ENCODE data around the gene TMEM242.
"Not testable (repeated sequence)": the region's sequence is repeated elsewhere in the genome, so short reads cannot be mapped to it uniquely, and the experiment has no call there.

The TMEM242 gene

DNA sequence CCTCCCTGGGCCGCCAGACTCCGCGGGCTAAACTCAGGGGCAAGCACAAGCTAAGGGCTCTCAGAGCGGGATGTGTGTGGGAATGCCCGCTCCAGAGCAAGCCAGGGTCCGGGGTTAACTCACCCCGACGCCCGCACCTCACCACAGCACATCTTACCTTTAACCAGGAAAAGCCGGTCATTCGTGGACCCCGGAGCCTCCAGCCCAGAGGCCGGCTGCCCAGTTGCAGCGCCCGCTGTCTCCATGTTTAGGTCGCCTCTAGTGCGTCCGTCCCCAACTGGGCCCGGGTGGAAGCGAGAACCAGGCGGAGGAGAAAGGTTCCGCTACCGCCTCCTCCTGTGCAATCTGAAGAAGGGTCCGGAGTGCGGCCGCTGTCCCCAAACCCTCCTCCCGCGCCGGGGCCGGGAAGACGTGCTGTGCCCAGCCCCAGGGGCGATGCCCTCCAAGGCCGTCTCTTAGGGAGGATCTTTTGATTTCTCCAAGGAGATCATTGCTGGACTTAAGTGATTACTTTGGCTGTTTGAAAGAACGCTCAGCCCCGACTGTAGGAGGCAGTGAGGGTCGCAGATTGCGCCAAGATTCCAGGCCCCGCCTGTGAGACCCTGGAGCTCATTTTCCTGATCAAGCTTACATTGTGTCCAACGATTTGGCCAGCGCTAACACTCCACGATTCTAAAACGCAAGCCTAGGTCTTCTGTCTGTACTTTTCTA lies at the start of gene TMEM242:
Gene TMEM242, minus strand, starts transcription at position 265 of the 711 bp plus-strand sequence. Its CDS starts 20 bp downstream, at position 245.
- peak; percentile 91 for DNase-seq

DNA sequence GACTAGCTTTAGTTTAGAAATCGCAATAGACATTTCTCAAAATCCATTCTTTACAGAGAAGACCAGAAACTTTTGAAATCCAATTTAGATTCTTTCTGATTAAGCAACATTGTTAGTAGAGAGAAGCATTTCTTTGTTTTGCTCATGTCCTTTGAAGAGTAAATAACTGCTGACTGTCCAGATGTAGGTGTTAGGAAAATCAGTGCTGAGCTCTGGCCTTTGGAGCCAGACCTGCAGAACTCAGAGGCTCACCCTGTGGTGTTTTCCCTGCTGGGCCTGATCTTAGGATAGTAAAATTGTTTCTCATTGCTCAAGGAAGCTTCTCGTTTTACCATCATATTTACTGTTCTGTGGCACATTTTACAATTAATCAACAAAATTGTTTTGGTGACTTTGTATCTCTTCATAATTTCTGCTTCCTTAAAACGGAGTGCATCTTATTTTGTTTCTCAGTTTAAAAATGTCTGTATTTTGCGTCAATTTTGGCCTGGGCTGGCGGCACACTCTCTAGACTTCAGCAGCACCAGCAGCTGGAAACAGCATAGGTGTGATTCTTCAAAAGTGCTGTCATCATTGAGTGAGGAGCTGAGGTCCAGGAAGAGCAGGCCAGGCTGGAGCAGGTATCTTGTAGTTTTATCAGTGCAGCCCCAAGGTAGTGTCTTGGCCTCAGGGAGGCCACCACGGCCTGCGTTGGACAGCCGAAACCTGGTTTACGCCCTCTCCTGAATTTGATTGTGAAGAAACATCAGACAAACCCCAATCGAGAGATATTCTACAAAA lies 49.4 kb upstream of the TMEM242 start:
- DNase-seq = no peak

DNA sequence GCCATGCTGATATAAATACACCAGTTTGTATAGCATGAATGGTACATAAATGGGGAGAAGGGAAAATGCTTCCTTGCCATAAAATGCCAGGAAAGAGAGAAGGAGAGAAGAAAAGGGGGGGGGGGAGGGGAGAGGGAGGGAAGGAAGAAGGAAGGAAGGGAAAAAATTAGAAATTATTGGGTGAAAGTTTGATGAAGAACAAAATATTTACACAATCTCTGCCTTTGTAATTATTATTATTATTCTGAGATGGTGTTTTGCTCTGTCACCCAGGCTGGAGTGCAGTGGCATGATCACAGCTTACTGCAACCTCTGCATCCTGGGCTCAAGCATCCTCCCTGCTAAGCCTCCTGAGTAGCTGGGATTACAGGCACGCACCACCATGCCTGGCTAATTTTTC lies 47.4 kb upstream of the TMEM242 start:
- no peak for DNase-seq

DNA sequence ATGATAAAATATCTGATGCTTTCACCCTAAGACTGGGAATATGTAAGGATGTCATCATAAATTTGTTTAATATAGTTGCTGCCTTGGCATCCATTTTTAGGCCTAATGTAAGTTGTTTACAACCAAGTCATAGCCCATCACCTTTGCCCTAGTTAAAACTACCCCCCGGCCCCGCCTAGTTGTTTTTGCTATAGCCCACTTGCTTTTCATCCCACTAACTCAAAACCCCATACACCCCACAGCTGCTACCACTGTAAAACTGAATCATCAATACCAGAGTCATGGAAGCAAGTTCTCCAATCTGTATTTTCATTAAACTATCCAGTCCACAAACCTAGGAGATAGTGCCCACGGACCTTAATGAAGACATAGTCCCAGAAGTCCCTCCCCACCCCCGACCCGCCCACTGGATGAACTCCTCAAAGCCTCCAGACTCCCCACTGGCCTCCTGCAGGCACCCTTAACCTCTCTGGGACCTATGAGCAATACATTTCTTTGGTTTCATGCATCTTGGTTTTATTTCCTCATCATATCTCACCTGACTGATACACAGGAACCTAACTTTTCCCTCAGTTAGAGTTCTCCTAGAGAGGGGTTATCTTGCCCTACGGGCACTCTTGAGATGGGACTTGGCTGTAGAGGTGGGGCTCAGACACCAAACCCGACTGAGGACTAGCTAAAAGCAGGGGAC lies 45.2 kb upstream of the TMEM242 start:
- no peak for DNase-seq

DNA sequence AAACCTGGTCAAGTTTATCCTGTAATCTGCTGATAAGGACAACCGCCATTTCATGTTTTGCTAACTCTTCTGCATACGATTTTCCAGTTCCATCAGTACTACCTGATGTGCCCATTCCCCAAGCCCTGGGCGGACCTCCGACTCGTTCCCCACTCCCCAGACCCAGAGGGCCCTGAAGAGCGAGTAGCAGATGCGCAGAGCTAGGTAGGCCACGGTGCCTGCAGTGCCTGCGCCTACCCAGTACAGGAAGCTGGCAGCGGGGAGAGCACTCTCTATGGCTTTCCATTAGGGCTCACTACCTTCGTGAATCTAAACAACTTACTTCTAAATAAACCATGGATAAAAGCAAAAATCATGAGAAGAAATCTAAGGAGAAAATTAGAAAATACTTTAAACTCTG lies 43.3 kb upstream of the TMEM242 start:
- DNase-seq = no peak

DNA sequence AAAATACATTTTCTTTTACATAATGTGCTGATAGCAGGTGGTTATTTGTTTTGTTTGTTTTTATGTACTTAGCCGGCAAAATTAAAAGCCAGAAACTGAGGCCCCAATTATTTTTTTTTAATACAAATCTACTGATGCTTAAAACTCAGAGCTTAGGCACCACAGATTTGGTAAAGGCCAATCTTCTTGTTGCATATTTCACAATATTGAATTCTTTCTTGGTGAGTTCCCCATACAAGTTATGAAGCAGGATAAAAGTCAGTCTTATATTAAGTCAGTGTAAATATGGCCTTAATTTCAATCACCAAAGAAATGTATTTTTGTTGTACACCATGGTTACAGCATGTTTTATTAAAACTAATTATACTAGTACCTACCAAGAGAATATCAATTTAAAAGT lies 41.4 kb upstream of the TMEM242 start:
- no peak for DNase-seq

DNA sequence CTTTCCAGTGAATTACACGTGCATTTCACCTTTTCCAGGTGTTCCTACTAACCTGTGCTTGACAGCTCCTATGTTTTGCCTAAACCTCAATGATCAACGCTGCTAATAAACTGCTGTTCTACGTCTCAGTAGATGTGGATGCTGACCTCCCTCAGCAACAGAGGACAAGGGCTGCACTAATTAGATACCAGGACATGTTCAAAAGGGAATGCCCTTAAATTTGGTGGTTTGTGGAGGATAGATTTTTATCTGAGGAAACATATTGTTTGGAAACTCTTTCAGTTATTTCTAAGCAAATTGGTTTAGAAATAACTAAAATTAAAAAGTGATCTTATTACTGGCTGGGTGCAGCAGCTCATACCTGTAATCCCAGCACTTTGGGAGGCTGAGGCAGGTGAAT lies 38.6 kb upstream of the TMEM242 start:
- DNase-seq = no peak

DNA sequence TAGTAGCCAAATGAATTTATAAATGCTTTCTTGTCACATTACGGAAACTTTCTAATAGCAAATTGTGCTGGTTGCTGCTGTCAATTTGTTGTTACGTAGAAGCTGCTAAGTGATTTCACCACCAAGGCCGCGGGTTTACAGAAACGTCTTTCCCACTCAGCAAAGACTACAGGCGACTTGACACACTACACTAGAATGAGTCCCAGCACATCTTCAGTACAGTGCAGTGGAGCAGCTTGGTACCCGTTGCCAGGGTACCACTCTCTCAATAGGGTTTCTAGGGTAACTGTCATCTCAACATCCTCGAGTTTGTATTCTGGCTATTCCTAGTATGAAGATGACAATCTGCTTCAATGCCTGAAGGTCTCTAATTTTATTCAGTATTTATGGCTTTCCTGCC lies 35.0 kb upstream of the TMEM242 start:
- DNase-seq = no peak

DNA sequence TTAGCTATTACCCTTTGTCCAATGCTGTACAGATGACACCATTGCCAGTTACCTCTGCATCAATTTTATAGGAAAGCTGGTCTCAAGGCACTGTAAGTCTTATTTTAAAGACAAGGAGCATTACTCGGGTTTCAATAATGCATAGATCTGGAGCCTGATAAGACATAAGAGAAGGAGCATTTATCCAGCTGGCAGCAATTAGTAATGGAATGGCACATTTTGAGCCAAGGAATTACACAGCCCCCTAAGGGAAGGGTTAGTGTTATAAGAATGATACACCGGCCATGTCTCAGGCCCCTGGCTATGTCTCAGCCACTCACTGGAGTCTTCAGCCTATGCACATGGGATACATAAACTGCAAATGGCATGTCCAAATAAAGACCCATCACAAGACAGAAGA lies 23.1 kb upstream of the TMEM242 start:
- DNase-seq = no peak

DNA sequence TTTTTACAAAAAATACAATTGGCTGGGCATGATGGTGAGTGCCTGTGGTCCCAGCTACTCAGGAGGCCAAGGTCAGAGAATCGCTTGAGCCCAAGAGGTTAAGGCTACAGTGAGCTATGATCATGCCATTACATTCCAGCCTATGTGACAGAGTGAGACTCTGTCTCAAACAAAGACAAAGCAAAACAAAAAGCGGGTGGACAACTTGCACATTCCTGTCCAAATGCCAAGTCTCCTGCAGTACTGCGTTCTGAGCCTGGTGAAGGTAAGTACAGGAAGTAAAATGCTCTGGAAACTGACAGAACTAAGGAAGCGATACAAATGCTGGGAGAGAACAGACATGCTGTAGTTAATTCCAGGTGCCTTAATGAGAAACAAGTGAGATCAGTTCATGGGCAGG lies 20.4 kb upstream of the TMEM242 start:
- no peak for DNase-seq

DNA sequence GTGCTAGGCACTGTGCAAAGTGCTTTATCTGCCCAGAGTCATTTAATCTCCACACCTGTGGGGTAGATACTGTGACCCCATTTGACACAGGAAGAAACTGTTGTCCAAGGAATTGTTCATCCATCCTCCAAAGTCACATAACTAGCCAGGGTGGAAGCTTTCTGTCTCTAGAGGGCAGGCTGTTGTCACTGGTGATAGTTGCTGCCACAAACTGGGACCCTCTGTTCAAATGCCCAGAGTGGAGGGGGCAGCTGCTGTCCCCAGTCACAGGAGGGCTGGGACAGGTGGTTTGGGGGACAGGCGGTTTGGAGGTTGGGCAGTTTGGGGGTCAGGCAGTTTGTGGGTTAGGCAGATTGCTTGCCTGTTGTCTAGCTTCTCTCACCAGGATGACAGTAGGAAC lies 16.1 kb upstream of the TMEM242 start:
- DNase-seq = no peak

DNA sequence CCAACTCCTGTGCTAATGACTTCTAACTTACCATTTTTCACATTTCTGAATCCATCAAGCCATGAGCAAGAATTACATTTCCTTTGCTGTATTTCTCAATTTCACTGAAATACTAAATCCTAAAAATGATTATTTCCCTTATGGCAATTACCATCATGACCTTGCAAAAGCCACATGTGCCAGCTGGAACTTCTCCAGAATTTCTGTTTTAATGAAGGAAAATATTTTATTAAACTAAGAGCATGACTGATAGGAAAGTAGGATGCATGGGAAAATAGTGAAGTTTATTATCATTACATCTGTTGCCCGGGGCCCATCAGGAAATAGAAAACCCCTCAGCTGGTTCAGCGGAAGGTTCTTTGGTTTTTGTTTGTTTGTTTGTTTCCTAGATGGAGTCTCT lies 14.4 kb upstream of the TMEM242 start:
- DNase-seq = no peak

DNA sequence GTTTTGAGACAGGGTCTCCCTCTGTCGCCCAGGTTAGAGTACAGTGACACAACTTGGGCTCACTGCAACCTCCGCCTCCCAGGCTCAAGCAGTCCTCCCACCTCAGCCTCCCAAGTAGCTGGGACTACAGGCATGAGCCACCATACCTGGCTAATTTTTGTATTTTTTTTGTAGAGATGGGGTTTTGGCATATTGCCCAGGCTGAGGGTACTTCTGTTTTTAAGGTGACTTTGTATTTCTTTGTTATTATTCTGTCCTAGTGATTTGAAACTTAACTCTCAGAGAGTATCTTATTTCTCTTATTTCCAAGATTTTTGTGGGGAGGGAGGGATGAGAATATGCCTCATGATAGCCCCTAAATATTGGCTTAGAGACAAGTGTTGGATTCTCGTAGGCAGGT lies 14.0 kb upstream of the TMEM242 start:
- DNase-seq = not testable (repeated sequence)

DNA sequence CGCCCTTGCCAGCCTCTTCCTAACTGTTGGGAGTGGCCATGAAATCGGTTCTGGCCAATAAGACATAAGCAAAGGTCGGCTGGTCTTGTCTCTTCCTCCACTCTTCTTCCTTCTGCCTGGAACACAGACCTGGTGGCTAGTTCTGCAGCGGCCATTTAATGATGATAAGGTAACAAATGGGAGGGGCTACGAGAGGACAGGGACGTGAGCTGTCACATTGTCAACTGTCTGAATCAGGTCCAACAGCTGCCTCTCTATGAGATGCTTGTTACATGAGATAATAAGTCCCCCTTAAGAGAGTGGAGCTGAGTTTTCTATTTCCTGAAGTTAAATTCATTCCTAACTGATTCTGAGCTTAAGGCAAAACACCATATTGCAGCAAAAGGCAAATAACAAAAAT lies 12.5 kb upstream of the TMEM242 start:
- no peak for DNase-seq

DNA sequence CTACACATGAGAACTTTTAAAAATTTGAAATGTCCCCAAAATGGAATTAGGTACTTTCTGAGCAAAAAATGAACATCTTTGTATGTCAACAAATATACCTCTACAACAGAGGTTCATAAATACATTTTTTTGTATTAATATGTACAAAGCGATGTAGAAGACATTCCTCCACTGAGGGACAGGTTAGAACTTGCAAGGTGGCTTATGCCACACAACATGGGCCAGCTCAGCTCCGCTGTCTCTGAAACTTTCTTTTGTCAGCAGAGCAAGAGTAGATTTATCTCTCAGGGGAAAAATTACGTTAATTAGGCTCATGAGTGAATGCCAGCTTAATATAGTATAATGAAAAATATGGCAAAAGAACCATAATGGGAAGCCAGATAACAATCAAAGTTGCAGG lies 10.6 kb upstream of the TMEM242 start:
- no peak for DNase-seq

DNA sequence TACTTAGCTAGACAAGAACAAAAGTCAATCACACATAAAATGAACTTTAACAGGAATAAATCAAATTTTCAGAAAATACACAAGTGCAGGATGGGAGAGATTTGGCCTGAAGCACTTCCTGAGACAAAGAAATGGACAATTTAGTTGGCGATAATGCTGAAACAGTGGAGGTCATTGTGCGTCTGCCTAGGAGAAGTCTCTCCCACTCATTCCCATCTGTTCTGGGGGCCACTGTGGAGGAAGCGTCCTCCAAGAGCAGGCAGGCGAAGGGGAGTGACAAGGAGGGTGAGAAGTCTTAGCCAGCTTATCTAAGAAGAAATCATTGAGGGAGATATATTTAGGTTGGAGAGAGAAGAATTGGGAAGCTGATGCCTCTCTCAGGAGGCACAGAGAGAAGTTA lies 10.2 kb upstream of the TMEM242 start:
- no peak for DNase-seq

DNA sequence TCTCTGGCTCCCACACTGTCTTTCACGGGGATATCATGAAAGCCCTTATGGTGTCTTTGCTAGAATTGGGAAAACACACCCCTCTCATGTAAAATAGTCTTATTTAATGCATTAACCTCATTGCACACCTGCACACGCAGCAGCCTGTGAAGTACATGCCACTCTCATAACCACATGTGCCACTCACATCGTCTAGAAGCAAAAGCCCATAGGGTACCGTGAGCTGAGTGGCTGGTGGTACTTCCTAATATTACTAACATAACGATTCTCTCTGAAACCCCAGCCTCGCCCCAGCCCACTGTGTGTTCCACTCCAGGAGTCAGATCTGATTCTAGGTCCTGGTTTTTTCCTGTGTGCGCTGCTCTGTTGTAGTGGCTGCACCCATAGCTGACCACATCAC lies 9.5 kb upstream of the TMEM242 start:
- no peak for DNase-seq

DNA sequence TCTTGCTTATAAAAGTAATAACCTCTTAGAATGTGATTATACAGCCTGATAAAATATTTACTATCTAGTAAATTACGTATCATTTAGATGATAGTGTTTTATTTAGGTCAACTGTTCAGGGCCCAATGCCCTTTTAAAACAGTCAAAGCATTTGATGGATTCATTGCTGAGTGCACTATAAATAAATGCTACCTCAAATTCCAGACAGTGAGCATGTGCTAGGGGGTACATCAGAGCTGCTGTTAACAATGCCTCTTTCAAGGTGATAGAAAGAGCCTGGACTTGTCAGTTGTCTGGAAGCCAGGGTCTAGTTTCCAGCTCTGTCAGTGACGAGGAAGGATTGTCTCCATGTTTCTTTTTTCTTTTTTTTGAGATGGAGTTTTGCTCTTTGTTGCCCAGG lies 7.5 kb upstream of the TMEM242 start:
- DNase-seq = no peak

DNA sequence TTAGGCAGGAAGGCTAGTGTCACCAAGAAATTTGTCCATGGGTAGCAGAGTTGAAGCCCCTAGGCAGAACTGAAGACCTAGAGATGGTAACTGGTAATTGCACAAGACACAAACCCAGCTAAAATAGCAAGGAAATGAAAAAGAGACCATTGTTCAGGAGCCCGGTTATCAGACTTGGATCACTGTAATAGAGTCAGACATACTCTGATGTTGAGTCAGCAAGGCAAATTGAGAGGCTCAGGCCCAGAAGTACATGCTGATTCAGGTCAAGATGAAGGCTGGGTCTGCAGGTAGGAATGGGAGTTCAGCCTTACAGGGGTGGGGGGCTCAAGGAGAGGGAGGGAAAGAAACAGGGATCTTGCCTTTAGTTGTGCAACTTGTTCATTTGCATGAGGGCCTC lies 6.5 kb upstream of the TMEM242 start:
- no peak for DNase-seq

DNA sequence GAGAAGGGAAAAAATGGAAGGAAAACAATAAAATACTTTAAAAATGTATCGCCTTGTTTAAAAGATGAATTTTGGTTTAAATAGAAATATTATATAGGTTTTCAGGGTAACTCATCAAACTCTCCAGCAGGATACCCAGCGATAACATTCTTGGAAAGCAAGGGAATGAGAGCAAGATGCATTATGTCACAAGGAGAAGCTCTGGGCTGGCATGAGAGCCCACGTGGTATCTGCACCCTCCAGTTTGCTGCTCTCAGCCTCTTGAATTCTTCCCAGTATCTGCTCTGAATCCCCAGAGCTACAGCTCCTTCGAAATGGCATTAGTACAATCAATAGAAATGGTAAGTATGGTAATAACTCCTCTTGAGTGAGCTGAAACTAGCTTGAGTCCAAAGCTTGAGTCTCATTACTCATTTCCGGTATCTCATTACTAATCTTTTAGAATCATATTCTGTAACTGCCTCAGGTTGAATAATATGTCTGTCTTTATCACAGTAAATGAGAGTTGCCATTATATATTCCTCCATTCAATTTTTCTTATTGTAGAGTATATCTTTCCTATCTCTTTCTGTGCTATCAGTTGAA lies 4.9 kb upstream of the TMEM242 start:
- DNase-seq = no peak

DNA sequence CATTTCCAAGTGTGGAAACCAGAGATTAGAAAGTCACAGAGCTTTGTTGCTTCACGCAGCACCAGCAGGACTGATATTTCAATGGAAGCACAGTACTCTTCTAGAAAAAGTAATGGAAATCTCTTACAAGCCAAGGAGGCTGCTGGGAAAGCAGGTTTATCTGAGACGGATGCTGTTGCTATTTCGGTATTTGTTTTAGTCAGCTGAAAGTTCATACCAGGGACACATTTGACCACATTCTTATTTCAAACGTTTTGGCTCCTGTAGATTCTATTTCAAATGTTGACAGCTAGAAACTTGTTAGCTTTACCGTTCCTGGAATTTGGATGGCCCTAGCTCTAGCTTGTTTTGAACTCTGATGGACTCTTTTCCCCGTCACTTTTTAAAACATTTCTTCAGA lies 3.7 kb upstream of the TMEM242 start:
- DNase-seq = no peak

DNA sequence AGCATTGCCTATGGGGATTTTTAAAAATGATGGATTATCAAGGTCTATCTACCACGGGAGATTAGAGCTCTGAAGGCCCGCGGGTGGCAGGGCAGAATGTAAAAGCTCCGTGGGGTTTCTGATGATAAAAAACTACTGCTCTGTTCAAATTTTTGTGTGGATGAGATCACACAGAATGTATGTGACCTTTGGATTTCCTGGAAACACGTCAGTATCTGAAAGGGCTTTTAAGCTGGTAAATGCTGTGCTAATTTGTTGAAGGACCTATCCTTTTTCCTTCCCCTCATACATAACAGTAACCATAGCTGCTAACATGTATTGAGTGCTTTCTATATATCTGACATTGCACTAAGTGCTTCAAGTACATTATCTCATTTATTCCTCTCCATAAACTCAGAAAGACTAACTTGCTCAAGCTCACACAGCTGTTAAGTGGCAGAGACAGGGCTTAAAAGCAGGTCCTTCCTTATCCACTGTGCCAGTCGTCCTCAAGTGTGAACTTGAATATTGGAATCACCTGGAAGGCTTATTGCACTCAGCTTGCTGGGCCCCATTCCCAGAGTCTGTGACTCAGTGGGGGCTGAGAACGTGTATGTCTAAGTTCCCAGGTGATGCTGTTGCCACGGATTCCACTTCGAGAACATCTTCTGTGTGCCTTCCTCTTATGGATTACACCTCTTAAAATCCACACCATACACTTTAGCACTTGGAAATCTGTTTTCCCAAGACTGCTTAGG lies 1.9 kb upstream of the TMEM242 start:
- DNase-seq = no peak

DNA sequence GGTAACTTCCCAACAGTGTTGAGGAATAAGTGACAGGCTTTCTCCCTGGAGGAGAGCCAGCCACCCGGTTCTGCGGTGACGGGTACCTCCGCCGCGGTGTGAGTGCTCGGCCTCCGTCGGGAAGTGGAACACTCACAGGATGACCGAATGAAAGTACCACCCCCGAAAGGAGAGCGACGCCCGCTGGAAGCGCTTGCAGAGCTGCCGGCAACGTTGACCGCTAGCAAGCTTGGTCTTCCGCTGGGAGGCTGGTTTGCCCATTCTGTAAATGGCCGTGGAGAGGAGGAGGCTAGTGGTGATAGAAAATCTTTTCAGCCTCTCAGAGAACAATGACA lies 614 bp upstream of the TMEM242 start:
- DNase-seq = peak; percentile 13

All from CD4-positive, alpha-beta T cell treated with Interleukin-12 subunit alpha and Interleukin-12 subunit beta, for 1 hour (primary cell).